Heart left ventricle (tissue), 16 donors: ENCODE measurements around the gene MAP6D1. TPM values are rescaled to one million over a fixed set of nuclear protein-coding genes. Genes with fewer than 3 reads are reported as not detected.

Experiments
- ATAC-seq, 4 donors: fragments of 200-7000 bp; cut with Tn5 transposase; one replicate each; pipeline ENCODE4 v1.9.1; 2020 to 2022; ENCODE audit warnings: moderate library complexity in 4 of 4, mild to moderate bottlenecking in 3 of 4, moderate number of reproducible peaks in 1 of 4
- DNase-seq, 5 donors: peaks; one replicate each; pipeline ENCODE4 v3.0.0-alpha.2; 2020
- H3K27ac ChIP-seq, 12 donors: fragments of 200-600 bp; sonication (generic) in 4 of 12; one replicate each; pipeline versions ENCODE4 v1.5.0 to v1.8.0; 2016 to 2022; ENCODE audit warnings: mild to moderate bottlenecking in 2 of 12
- H3K27me3 ChIP-seq, 9 donors: fragments of 200-600 bp; sonication (generic) in 2 of 9; one replicate each; pipeline versions ENCODE4 v1.5.1 to v1.8.0; 2016 to 2022; ENCODE audit warnings: mild to moderate bottlenecking in 3 of 9
- H3K36me3 ChIP-seq, 9 donors: fragments of 200-600 bp; sonication (generic) in 2 of 9; one replicate each; pipeline versions ENCODE4 v1.5.0 to v1.8.0; 2018 to 2022; ENCODE audit warnings: mild to moderate bottlenecking in 2 of 9
- H3K4me1 ChIP-seq, 12 donors: fragments of 200-600 bp; sonication (generic) in 4 of 12; one replicate each; pipeline versions ENCODE4 v1.5.0 to v1.8.0; 2016 to 2022; ENCODE audit warnings: mild to moderate bottlenecking in 3 of 12
- H3K4me3 ChIP-seq, 12 donors: fragments of 200-600 bp; sonication (generic) in 4 of 12; one replicate each; pipeline versions ENCODE4 v1.5.0 to v1.8.0; 2017 to 2022; ENCODE audit warnings: mild to moderate bottlenecking in 9 of 12, moderate library complexity in 4 of 12
- H3K9me3 ChIP-seq, 12 donors: fragments of 200-600 bp; sonication (generic) in 4 of 12; one replicate each; pipeline versions ENCODE4 v1.5.0 to v1.8.0; 2016 to 2022; ENCODE audit warnings: mild to moderate bottlenecking in 1 of 12
- CTCF ChIP-seq, 12 donors: fragments of 200-600 bp; sonication (generic) in 4 of 12; IDR thresholded peaks; one replicate each; pipeline versions ENCODE4 v1.5.0 to v1.8.0; 2018 to 2022; ENCODE audit warnings: antibody characterized with exemption in 12 of 12, mild to moderate bottlenecking in 5 of 12
- POLR2A ChIP-seq, 2 donors: fragments of 450-650 bp; IDR thresholded peaks; one replicate each; pipeline ENCODE4 v1.6.1; 2017; ENCODE audit warnings: antibody characterized with exemption in 2 of 2, mild to moderate bottlenecking in 2 of 2, moderate library complexity in 2 of 2
- WGBS, 4 donors: extraction: QIAGEN DNeasy Blood & Tissue Kit in 2 of 4; methylation state at CpG; one replicate each; pipeline versions ENCODE4 v1.1.5 to v1.1.7; 2013 to 2018; 5-methylcytosine and 5-hydroxymethylcytosine counted together
- intact Hi-C, 10 donors: fragments of 100-400 bp; cut with DNase I; formaldehyde crosslinking; loops; one replicate each; pipeline versions ENCODE4 v1.11.1 to v1.14.2; 2022
- polyA plus RNA-seq, 2 donors: library from polyadenylated mRNA; stranded (reverse); fragments of 200-250 nt; gene quantifications; one replicate each; pipeline ENCODE4 v1.2.3, GENCODE V29; 2013
- total RNA-seq, 9 donors: library from RNA; depleted of rRNA in 2 of 9; stranded (reverse); fragments of >200 nt in 2 of 9; fragmentation: NEBNext Ultra II Directional in 3 of 9; extraction: Animal tissue kit (Norgen Biotek cat#: 25700) in 3 of 9; gene quantifications; one replicate each; pipeline versions ENCODE4 v1.1.0 to v1.2.4, GENCODE V29; 2016 to 2023
- donor health status: ischemic (EF 13 %, LVEDD 7.1; RV severe dilation, severe dysfunction).
- donor health status: healthy with polysubstance abuse.
- donor health status: DM: no; HTN: yes; CAD: no.
- donor health status: DM: no; HTN: no; CAD: no.
- donor health status: ischemic (EF 25% LVEDD 6.9; RV normal size, moderate dysfunction).
- donor health status: ischemic (EF 25% LVEDD 5.7; RV mildly dilated, moderate dysfunction).
- donor health status: healthy.
- donor health status: DM: yes; HTN: yes; CAD: no.
- donor health status: ischemic (EF 35%, LVEDD 5.7; RV mildly dilated, moderate dysfunction).
- donor health status: nonischemic (EF 11% LVEDD 7.7; RV severe dilation, severe dysfunction).
- donor health status: DM: yes; HTN: yes; CAD: no.
- donor health status: PGD.
- donor health status: ischemic (EF 29% LVEDD 5.4; RV normal size, mild dysfunction).
- donor health status: nonischemic (EF 23%, LVEDD 6.1; RV moderate dilation, normal function).

Gene MAP6D1
- total and polyA plus RNA-seq, 11 donors = 0.46 to 6.6 (median 2.1) TPM; not detected in 1

- TF ChIP-seq CTCF (IDR thresholded peaks at IDR 0.05) = no peak
- no peak for TF ChIP-seq POLR2A (IDR thresholded peaks at IDR 0.05)
- 40 to 52% (median 45%) methylated on average over 5 of the region's 5 CpGs for WGBS, 4 donors
- Histone ChIP-seq H3K27ac (no peak overlapping the region), H3K4me1 (peaks cover 0 to 26% (median 4%) of the 10 kb centered on the region in 12 donors), H3K9me3 (no peaks in the 10 kb centered on the region), H3K4me3 (no peak overlapping the region), H3K27me3 (no peaks in the 10 kb centered on the region), H3K36me3 (peaks cover 0 to 98% (median 85%) of the 10 kb centered on the region in 9 donors)
- intact Hi-C loops = no loop called here
- DNase-seq (peak; percentile 53 to 76 (median 67)), ATAC-seq (peak; percentile 76 to 94 (median 84))
These were observed 49.6 kb downstream of the MAP6D1 start for GRCh38 chr3:183775781-183776180.

- H3K9me3 ChIP-seq = no peaks in the 10 kb centered on the region
- TF ChIP-seq CTCF (IDR thresholded peaks at IDR 0.05) = no peak
- TF ChIP-seq POLR2A (IDR thresholded peaks at IDR 0.05) = no peak
- WGBS, 4 donors = 71 to 90% (median 88%) methylated on average over 3 of the region's 3 CpGs
- ATAC-seq (no peak), DNase-seq (no peak)
- no peak overlapping the region for H3K4me3 ChIP-seq
- H3K27me3 ChIP-seq = no peaks in the 10 kb centered on the region
- H3K36me3 ChIP-seq = peaks cover 0 to 93% (median 77%) of the 10 kb centered on the region in 9 donors
- intact Hi-C loops = no loop called here
- peaks cover 0 to 19% (median 4%) of the 10 kb centered on the region in 12 donors for H3K4me1 ChIP-seq
- no peak overlapping the region for H3K27ac ChIP-seq
These were observed 50.7 kb downstream of the MAP6D1 start for GRCh38 chr3:183774631-183775030.

GRCh38 chr3:183769453-183769852 is 55.9 kb downstream of the MAP6D1 start:
- Histone ChIP-seq H3K9me3 (no peaks in the 10 kb centered on the region), H3K36me3 (peaks cover 0 to 62% (median 41%) of the 10 kb centered on the region in 9 donors), H3K27me3 (no peaks in the 10 kb centered on the region), H3K27ac (no peak overlapping the region), H3K4me1 (peaks cover 0 to 21% (median 4%) of the 10 kb centered on the region in 12 donors), H3K4me3 (no peak overlapping the region)
- intact Hi-C loops = loop anchor here in 7 of 10 donors (5.0 to 10.0 kb wide), 8 partner anchors 265 to 647 kb away; no protein-coding TSS in a partner anchor
- TF ChIP-seq POLR2A (IDR thresholded peaks at IDR 0.05) = no peak
- no peak for DNase-seq
- no peak for ATAC-seq
- WGBS, 4 donors = 97 to 98% (median 97%) methylated on average over 9 of the region's 9 CpGs

- Histone ChIP-seq H3K27ac (no peak overlapping the region), H3K4me1 (peaks cover 0 to 21% (median 4%) of the 10 kb centered on the region in 12 donors), H3K4me3 (no peak overlapping the region), H3K9me3 (no peaks in the 10 kb centered on the region), H3K36me3 (peaks cover 0 to 59% (median 37%) of the 10 kb centered on the region in 9 donors), H3K27me3 (no peaks in the 10 kb centered on the region)
- intact Hi-C loops = loop anchor here in 7 of 10 donors (5.0 to 10.0 kb wide), 8 partner anchors 263 to 646 kb away; no protein-coding TSS in a partner anchor
- ATAC-seq (no peak), DNase-seq (no peak)
- 86 to 90% (median 89%) methylated on average over 8 of the region's 8 CpGs for WGBS, 4 donors
- no peak for TF ChIP-seq CTCF (IDR thresholded peaks at IDR 0.05)
These were observed 57.3 kb downstream of the MAP6D1 start for GRCh38 chr3:183768114-183768513.
